SIG-M5 treated with dmso at 0.1 percent for 504 hours (cell line): ENCODE results near the gene SLC7A7.
"Not testable (repeated sequence)": the region's sequence is repeated elsewhere in the genome, so short reads cannot be mapped to it uniquely, and the experiment has no call there.

Source experiments
- DNase-seq: peaks from one replicate; lab custom pipeline; 2025; ENCODE audit not compliant: unreplicated experiment; lab: John Stamatoyannopoulos, UW

SLC7A7 gene

GRCh38 chr14:22822016-22822570, 6.9 kb upstream of the SLC7A7 start:
- DNase-seq: no peak

- no peak for DNase-seq
Measured at GRCh38 chr14:22821193-22822015, 6.2 kb upstream of the SLC7A7 start.

DNA sequence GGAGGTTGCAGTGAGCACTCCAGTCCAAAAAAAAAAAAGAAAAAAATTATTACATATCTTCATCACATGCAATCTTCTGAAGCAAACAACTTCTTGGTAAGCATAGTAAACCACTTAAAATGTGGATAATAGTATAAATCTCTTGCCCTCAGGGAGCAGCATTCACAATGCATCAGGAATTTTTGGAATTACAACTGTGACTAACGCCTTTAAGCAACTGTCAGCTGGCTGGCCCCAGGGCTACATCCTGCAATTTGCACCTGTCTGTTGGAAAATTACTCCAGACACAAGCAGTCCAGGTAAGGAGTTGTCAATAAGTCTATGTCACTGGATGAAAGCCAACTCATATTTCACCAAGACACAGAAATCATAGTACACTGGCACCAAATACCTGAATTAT, 5.5 kb upstream of the SLC7A7 start:
- no peak for DNase-seq

DNA sequence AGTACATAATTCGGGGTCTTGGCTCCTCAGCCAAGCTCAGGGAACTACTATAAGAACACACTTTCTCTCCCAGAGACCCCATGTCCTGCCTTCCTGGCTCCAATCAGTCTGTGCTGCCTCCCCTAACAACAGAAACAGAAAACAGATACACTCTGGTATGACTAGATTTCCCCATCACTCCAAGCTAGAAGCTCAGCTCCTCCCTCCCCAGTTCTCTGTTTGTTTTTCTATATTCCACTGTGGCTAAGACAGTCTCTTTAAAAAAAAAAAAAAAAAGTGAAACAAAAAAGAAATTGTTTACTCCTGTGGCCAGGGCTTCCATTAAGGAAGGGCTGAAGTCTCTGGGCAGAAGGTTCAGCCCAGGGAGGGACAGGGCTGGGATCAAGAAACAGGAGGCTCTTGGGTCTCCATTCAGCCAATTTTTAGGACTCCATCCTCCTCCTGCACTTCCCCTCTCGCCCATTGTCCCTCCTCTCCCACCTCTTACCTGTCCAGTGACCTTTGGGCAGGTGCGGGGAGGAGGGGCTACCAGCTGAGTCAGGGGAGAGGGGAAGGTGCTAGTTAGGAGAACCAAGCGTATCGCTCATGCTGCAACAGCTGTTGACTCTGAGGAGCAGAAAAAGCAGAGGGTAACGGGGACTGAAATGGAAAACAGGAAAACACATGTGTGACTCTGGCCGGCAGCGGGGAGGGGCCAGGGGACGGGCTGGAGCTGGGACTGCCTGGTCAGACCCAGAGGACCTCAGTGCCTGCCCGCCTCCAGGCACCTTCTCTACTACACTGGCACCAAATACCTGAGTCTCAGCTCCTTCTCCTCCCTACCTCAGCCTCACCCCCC, 4.1 kb upstream of the SLC7A7 start:
- DNase-seq: no peak

- DNase-seq: no peak
Measured at GRCh38 chr14:22814373-22814772, 862 bp downstream of the SLC7A7 start.

DNA sequence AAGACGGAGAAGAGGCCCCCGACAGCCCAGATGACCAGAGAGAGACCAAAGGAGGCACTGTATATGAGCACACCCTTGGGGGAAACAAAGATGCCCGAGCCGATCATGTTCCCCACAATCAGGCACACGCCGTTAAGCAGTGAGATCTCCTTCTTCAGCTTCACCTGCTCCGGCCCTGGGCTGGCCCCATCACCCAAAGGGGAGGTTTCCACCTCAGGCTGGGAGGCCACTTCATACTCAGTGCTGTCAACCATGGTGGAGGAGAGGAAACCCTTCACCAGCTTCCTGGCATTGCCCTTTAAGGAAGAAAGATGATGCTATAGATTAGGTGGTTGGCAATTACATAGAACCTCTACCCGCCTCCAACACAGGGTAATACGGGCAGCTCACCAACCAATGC, 2.1 kb downstream of the SLC7A7 start:
- DNase-seq: no peak

DNA sequence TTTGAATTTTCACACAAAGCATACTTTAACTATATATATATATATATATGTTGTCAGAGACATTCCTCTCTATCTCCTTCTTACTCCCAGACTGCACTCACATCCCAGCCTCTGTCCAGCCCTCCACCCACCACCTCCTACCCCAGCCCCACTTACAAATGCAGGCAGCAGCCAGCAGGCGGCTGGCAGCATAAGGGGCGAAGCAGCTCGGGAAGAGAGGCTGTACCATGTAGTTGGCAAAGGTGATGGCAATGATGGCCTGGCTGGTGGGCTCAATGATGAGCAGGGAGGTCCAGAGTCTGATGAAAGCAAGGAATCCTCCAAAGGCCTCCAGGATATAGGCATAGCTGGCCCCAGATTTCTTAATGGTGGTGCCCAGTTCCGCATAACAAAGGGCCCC, 2.5 kb downstream of the SLC7A7 start:
- DNase-seq: no peak

- no peak for DNase-seq
Measured at GRCh38 chr14:22811722-22812121, 3.5 kb downstream of the SLC7A7 start.

DNA sequence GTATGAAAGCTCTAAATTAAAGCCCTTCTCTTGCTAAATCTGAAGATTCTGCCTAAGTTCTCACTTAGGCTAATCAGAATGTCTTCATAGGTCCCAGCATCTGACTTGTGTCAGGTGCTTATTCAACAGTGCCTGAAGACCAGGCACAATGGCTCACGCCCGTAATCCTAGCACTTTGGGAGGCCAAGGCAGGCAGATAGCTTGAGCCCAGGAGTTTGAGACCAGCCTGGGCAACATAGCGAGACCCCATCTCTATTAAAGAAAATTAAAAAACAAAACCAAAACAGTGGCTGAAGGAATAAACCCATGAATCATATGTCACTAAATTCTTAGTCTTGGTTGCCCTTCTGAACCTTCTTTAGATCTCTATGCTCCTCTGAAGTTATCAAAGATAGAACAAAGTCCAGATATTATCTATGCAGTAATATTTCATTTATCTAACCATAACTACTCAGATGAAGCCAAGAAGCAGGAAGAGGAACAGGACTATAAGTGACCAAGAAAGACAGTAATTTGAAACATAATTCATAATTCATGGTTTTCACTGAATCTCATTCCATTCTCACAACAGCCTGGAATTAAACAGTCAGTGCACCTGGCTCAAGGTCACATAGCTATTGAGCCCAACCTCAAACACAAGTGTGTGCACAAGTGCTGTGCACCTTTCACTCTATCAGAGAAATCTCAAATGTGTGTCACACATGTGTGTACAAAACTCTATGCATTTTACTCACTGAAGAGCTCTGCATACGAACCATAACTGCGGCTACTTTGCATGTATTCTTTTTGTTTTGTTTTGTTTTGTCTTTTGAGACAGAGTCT, 6.6 kb downstream of the SLC7A7 start:
- DNase-seq: no peak

- DNase-seq: no peak
Measured at GRCh38 chr14:22807432-22808087, 7.7 kb downstream of the SLC7A7 start.

DNA sequence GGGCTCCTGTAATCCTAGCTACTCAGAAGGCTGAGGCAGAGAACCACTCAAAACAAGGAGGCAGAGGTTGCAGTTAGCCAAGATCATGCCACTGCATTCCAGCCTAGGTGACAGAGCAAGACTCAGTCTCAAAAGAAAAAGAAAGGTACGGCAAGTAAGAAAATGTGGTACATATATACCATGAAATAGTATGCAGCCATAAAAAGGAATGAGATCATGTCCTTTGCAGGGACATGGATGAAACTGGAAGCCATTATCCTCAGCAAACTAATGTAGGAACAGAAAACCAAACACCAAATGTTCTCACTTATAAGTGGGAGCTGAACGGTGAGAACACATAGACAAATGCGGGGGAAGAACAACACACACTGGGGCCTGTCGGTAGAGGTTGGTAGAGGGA, 10.0 kb downstream of the SLC7A7 start:
- not testable (repeated sequence) for DNase-seq

DNA sequence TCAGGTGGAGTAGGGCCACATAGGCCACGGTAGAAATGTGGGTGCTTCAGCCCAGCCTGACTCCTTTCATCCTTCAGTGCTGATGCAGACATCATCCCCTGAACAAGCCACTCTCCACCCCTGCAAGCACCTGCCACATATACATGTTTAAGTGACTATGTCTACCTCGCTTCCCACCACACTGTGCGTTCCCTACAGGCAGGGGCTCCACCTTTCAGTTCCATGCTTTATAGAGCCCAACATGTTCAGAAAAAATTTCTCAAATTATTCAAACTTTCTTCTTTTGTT, 11.6 kb downstream of the SLC7A7 start:
- DNase-seq: no peak

DNA sequence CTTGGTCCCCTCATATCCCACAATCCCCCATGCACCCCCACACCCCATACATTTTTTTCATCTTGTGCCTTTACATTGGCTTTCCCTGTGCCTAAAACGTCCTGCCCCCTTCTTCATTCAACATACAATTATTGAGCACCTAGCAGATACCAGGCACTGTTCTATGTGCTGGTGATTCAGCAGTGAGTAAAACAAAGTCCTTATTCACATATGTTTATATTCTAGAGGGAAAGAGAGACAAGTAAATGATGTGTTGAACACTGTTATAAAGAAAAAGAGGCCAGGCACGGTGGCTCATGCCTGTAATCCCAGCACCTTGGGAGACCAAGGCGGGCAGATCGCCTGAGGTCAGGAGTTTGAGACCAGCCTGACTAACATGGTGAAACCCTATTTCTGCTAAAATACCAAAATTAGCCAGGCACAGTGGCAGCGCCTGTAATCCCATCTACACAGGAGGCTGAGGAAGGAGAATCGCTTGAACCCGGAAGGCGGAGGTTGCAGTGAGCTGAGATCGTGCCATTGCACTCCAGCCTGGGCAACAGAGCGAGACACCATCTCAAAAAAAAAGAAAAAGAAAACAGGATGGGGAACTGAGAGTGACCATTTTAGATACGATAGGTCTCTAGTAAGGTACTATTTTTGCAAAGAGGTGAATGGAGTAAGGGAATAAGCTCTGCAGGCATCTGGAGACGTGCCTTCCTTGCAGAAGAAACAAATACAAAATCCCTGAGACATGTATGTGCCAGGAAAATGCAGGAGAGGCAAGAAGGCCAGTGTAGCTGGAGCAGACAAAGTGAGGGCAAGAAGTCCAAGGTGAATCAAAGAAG, 12.2 kb downstream of the SLC7A7 start:
- DNase-seq: no peak

DNA sequence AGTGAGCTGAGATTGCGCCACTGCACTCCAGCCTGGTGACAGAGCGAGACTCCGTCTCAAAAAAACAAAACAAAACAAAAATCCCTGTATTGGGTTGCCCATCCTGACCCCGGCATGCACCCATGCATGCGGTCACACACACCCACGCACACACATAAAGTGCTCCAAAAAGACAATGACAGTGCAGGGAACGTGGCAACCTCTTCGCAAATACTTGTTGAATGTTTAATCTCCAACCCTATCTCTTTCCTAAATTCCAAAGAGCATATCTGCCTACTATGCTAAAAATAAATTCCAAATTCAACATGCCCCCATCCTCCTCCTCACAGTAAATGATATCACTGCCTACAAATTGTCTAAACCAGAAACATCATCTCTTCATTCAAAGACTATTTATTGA, 13.5 kb downstream of the SLC7A7 start:
- DNase-seq: no peak

DNA sequence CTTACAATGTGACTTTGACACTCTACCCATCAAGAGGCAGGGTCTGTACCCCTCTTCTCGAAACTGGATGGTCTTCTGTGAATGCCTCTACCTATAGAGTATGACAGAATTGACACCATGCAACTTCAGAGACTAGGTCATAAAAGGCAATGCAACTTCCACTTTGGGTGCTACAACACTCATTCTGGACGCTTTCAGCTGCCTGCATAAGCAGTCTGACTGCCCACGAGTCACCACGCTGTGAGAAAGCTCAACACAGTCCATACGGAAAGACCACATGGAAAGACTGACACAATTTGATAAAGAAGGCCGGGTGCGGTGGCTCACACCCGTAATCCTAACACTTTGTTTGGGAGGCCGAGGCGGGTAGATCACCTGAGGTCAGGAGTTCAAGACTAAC, 14.9 kb downstream of the SLC7A7 start:
- DNase-seq: no peak

- peak; percentile 77 for DNase-seq
Measured at GRCh38 chr14:22798528-22798927, 16.7 kb downstream of the SLC7A7 start.

- DNase-seq: no peak
Measured at GRCh38 chr14:22797017-22797917, 18.0 kb downstream of the SLC7A7 start.

GRCh38 chr14:22796087-22796707, 19.0 kb downstream of the SLC7A7 start:
- no peak for DNase-seq
